Measurements from ENCODE around the gene CLMN.
"Not testable (repeated sequence)": the region's sequence is repeated elsewhere in the genome, so short reads cannot be mapped to it uniquely, and the experiment has no call there.

The CLMN gene

GRCh38 chr14:95290021-95290420, 29.7 kb downstream of the CLMN start:
- TF ChIP-seq, protein P1, sequence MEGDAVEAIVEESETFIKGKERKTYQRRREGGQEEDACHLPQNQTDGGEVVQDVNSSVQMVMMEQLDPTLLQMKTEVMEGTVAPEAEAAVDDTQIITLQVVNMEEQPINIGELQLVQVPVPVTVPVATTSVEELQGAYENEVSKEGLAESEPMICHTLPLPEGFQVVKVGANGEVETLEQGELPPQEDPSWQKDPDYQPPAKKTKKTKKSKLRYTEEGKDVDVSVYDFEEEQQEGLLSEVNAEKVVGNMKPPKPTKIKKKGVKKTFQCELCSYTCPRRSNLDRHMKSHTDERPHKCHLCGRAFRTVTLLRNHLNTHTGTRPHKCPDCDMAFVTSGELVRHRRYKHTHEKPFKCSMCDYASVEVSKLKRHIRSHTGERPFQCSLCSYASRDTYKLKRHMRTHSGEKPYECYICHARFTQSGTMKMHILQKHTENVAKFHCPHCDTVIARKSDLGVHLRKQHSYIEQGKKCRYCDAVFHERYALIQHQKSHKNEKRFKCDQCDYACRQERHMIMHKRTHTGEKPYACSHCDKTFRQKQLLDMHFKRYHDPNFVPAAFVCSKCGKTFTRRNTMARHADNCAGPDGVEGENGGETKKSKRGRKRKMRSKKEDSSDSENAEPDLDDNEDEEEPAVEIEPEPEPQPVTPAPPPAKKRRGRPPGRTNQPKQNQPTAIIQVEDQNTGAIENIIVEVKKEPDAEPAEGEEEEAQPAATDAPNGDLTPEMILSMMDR (conservative IDR thresholded peaks at IDR 0.05; ENCODE audit: low read depth, low read length), result no peak
- H3K4me3 ChIP-seq (ENCODE audit: low read depth, low read length), result no peak overlapping the region
- no peak for DNase-seq (ENCODE audit: low read depth)

DNA sequence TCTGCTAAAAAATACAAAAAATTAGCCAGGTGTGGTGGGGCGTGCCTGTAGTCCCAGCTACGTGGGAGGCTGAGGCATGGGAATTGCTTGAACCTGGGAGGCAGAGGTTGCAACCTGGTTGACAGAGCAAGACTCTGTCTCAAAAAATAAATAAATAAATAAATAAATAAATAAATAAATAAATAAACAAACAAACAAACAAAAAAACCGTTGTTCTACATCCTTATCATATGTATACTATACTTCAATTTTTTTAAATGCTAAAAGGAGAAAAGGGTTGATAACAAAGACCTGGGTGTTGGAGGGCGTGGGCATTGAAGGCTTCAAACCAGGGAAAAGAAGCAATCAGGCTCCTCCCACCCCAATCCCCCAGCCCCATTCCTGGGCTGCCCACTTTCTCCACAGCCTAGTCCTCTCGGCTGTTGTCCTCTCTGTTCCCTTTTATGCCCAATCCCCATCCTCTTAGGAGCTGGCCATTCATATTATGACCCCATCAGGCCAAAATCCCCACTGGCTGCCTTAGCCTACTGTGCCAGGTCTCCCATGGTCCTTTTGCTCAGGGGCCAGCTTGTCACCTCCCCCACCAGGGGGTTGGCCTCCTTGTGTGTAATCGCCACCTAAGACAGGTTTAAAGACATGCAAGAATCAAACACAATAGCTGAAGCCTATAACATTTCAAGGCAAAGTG, 30.2 kb downstream of the CLMN start:
- no peak for DNase-seq (ENCODE audit: low read depth)
- H3K4me3 ChIP-seq (ENCODE audit: low read depth, low read length), result no peak overlapping the region
- TF ChIP-seq, protein P1 (conservative IDR thresholded peaks at IDR 0.05; ENCODE audit: low read depth, low read length), result no peak

DNA sequence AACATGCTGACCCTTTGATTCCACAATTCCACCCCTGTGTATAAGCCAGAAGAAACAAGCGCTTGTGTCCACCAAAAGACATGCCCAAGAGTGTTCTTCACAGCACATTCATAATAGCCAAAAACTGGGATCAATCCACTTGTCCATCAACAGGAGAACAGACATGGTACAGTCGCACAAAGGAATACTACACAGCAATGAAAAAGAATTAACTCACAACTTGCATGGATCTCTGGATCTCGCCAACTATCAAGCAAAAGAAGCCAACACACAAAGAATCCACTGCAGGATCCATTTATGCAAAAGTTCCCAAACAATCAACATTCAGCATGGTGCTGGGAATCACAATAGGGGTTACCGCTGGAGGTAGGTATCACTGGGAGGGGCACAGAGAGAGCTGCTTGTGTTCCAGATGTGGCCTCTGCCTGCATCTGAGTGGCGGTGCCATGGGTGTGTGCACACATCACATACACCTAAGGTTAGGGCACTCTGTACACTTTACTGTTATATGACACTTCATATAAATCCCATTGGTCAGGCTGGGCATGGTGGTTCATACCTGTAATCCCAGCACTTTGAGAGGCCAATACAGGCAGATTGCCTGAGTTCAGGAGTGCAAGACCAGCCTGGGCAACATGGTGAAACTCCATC, 30.9 kb downstream of the CLMN start:
- H3K4me3 ChIP-seq (ENCODE audit: low read depth, low read length), result no peak overlapping the region
- TF ChIP-seq, protein P1 (conservative IDR thresholded peaks at IDR 0.05; ENCODE audit: low read depth, low read length), result no peak
- DNase-seq (ENCODE audit: low read depth), result no peak

DNA sequence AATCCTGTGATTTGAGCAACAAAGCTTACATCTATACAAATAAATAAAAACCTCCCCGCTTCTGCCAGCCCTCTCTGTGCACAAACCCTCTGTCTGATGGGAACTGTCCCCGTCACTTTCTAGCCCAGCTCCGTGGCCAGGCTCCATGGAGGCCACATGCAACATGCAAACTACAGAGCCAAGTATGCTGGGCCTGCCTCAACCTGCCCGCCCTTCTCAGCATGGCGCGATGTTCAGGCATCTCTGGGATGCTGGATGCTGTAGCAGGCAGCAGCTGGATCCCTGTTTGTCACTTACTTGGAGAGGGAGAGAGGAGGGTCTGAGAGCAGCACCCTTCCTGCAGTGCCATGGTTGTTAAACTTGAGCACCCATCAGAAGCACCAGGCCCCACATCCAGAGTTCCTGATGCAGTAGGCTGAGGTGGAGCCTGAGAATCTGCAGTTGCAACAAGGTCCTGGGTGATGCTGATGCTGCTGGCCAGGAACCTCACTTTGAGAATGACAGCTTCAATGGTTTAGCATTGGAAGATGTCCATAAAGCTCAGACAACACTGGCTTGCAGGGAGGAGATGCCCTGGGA, 32.4 kb downstream of the CLMN start:
- TF ChIP-seq, protein P1 (conservative IDR thresholded peaks at IDR 0.05; ENCODE audit: low read depth, low read length), result no peak
- H3K4me3 ChIP-seq (ENCODE audit: low read depth, low read length), result no peak overlapping the region

GRCh38 chr14:95286645-95287044, 33.1 kb downstream of the CLMN start:
- TF ChIP-seq, protein P1 (conservative IDR thresholded peaks at IDR 0.05; ENCODE audit: low read depth, low read length), result no peak
- H3K4me3 ChIP-seq (ENCODE audit: low read depth, low read length), result no peak overlapping the region
- no peak for DNase-seq (ENCODE audit: low read depth)

More for the DNA sequence above, 32.4 kb downstream of the CLMN start:
- no peak for DNase-seq (ENCODE audit: low read depth)

- no peak overlapping the region for H3K4me3 ChIP-seq (ENCODE audit: low read depth, low read length)
- no peak for DNase-seq (ENCODE audit: low read depth)
- TF ChIP-seq, protein P1 (conservative IDR thresholded peaks at IDR 0.05; ENCODE audit: low read depth, low read length), result no peak
Measured at GRCh38 chr14:95285566-95285965, 34.1 kb downstream of the CLMN start.

DNA sequence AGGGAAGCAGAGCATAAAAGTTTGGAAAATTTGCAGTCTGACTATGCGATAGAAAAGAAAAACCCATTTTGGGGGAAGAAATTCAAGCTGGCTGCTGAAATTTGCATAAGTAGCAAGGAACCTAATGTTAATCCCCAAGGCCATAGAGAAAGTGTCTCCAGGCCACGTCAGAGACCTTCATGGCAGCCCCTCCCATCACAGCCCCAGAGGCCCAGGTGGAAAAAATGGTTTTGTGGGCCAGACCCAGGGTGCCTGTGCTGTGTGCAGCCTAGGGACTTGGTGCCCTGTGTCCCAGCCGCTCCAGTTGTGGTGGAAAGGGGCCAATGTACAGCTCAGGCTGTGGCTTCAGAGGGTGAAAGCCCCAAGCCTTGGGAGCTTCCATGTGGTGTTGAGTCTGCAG, 35.9 kb downstream of the CLMN start:
- H3K4me3 ChIP-seq (ENCODE audit: low read depth, low read length); DNase-seq (ENCODE audit: low read depth): not testable (repeated sequence)

GRCh38 chr14:95282986-95283380, 36.7 kb downstream of the CLMN start:
- DNase-seq (ENCODE audit: low read depth), result peak; percentile 31
- not testable (repeated sequence) for H3K4me3 ChIP-seq (ENCODE audit: low read depth, low read length)

All from choroid plexus epithelial cell (primary cell).